GM18505 (cell line): Measurements from ENCODE around the gene NANP.
"Not testable (repeated sequence)": the region's sequence is repeated elsewhere in the genome, so short reads cannot be mapped to it uniquely, and the experiment has no call there.

Source experiments
- ATAC-seq: cut with Tn5 transposase; IDR thresholded peaks from one replicate; pipeline ENCODE4 v1.9.1; 2021; ENCODE audit not compliant: unreplicated experiment
- POLR2A ChIP-seq: IDR thresholded peaks from 4 replicates; pipeline ENCODE4 v1.6.1; 2011; ENCODE audit warnings: borderline replicate concordance; ENCODE audit not compliant: insufficient read depth, insufficient read length; ENCODE audit errors: extremely low read depth

The NANP gene

GRCh38 chr20:25587536-25587935 lies 36.3 kb downstream of the NANP start:
- TF ChIP-seq POLR2A, result no peak
- ATAC-seq, result no peak

- no peak for ATAC-seq
- TF ChIP-seq POLR2A, result no peak
Observed at GRCh38 chr20:25586877-25587276, 36.9 kb downstream of the NANP start.

- peak; percentile 72 for ATAC-seq
- no peak for TF ChIP-seq POLR2A
Observed at GRCh38 chr20:25584905-25585704, 38.7 kb downstream of the NANP start, which contains the start of gene NINL. NINL (minus strand) TSS chr20:25585531; CDS start chr20:25526587, 58,944 bp downstream.

GRCh38 chr20:25583607-25584006 lies 40.2 kb downstream of the NANP start:
- not testable (repeated sequence) for ATAC-seq

GRCh38 chr20:25580711-25581110 lies 43.1 kb downstream of the NANP start:
- ATAC-seq, result no peak
- TF ChIP-seq POLR2A, result no peak

GRCh38 chr20:25579081-25579770 lies 44.6 kb downstream of the NANP start:
- no peak for ATAC-seq
- no peak for TF ChIP-seq POLR2A

GRCh38 chr20:25576783-25577530 lies 46.9 kb downstream of the NANP start:
- no peak for TF ChIP-seq POLR2A
- ATAC-seq, result no peak

GRCh38 chr20:25574411-25574810 lies 49.4 kb downstream of the NANP start:
- no peak for ATAC-seq
- TF ChIP-seq POLR2A, result no peak

GRCh38 chr20:25573288-25574251 lies 50.2 kb downstream of the NANP start:
- no peak for ATAC-seq
- TF ChIP-seq POLR2A, result no peak

GRCh38 chr20:25571817-25572216 lies 52.0 kb downstream of the NANP start:
- no peak for ATAC-seq
- TF ChIP-seq POLR2A, result no peak

- no peak for ATAC-seq
Observed at GRCh38 chr20:25571240-25571639, 52.6 kb downstream of the NANP start.

GRCh38 chr20:25570148-25570530 lies 53.7 kb downstream of the NANP start:
- TF ChIP-seq POLR2A, result no peak
- no peak for ATAC-seq

More at GRCh38 chr20:25571240-25571639, 52.6 kb downstream of the NANP start:
- no peak for TF ChIP-seq POLR2A
